Mesothelial cell of epicardium (in vitro differentiated cells): ENCODE data around the gene PCDHA7. TPM values are rescaled to one million over a fixed set of nuclear protein-coding genes. Genes with fewer than 3 reads are reported as not detected.
"Not testable (repeated sequence)": the region's sequence is repeated elsewhere in the genome, so short reads cannot be mapped to it uniquely, and the experiment has no call there.

ENCODE experiments used
- DNase-seq, 2 experiments: peaks; one replicate each; pipeline ENCODE4 v3.0.0; 2021; ENCODE audit warnings: low spot score in 2 of 2; ENCODE audit not compliant: unreplicated experiment in 2 of 2
- H3K27ac Mint-ChIP-seq: 2 replicates; pipeline ENCODE4 v1.8.0; 2021; ENCODE audit warnings: mixed read lengths
- H3K27me3 Mint-ChIP-seq: 2 replicates; pipeline ENCODE4 v1.8.0; 2021; ENCODE audit warnings: low read depth, mixed read lengths
- H3K36me3 Mint-ChIP-seq: 2 replicates; pipeline ENCODE4 v1.8.0; 2021; ENCODE audit warnings: mixed read lengths
- H3K4me1 Mint-ChIP-seq: 2 replicates; pipeline ENCODE4 v1.8.0; 2021; ENCODE audit warnings: mixed read lengths
- H3K4me3 Mint-ChIP-seq: 2 replicates; pipeline ENCODE4 v1.8.0; 2021; ENCODE audit warnings: mild to moderate bottlenecking, moderate library complexity, mixed read lengths
- H3K9me3 Mint-ChIP-seq: 2 replicates; pipeline ENCODE4 v1.8.0; 2021; ENCODE audit warnings: mixed read lengths
- total RNA-seq: library from RNA; stranded (reverse); gene quantifications from 3 replicates; pipeline ENCODE4 v1.2.1, GENCODE V29; 2021
- TF ChIP-seq, protein P1 (sequence below): fragments of 200-600 bp; sonication (generic); IDR thresholded peaks from one replicate; pipeline ENCODE4 v1.5.0; 2021; ENCODE audit warnings: antibody characterized with exemption; ENCODE audit not compliant: unreplicated experiment

The PCDHA7 gene
- total RNA-seq, 1 donor from 2014 or later = 5.5 TPM

DNA sequence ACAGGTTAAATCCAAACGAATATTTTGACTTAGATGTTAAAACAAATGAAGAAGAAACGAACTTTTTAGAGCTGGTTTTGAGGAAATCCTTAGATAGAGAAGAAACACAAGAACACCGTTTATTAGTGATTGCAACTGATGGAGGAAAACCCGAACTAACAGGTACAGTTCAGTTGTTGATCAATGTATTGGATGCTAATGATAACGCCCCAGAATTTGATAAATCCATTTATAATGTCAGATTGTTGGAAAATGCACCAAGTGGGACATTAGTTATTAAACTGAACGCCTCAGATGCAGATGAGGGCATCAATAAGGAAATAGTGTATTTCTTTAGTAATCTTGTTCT lies 11.8 kb upstream of the PCDHA7 start:
- Mint-ChIP-seq H3K27ac (no peak overlapping the region), H3K9me3 (peaks cover 25% of the 10 kb centered on the region), H3K27me3 (no peaks in the 10 kb centered on the region), H3K4me1 (no peaks in the 10 kb centered on the region), H3K4me3 (no peak overlapping the region), H3K36me3 (peaks cover 34% of the 10 kb centered on the region)
- TF ChIP-seq, protein P1, sequence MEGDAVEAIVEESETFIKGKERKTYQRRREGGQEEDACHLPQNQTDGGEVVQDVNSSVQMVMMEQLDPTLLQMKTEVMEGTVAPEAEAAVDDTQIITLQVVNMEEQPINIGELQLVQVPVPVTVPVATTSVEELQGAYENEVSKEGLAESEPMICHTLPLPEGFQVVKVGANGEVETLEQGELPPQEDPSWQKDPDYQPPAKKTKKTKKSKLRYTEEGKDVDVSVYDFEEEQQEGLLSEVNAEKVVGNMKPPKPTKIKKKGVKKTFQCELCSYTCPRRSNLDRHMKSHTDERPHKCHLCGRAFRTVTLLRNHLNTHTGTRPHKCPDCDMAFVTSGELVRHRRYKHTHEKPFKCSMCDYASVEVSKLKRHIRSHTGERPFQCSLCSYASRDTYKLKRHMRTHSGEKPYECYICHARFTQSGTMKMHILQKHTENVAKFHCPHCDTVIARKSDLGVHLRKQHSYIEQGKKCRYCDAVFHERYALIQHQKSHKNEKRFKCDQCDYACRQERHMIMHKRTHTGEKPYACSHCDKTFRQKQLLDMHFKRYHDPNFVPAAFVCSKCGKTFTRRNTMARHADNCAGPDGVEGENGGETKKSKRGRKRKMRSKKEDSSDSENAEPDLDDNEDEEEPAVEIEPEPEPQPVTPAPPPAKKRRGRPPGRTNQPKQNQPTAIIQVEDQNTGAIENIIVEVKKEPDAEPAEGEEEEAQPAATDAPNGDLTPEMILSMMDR = no peak
- DNase-seq = no peak

DNA sequence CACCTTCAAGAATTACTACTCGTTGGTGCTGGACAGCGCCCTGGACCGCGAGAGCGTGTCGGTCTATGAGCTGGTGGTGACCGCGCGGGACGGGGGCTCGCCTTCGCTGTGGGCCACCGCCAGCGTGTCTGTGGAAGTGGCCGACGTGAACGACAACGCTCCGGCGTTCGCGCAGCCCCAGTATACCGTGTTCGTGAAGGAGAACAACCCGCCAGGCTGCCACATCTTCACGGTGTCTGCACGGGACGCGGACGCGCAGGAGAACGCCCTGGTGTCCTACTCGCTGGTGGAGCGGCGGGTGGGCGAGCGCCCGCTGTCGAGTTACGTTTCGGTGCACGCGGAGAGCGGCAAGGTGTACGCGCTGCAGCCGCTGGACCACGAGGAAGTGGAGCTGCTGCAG lies 11.1 kb upstream of the PCDHA7 start:
- not testable (repeated sequence) for H3K4me3 Mint-ChIP-seq, H3K27ac Mint-ChIP-seq, DNase-seq, H3K27me3 Mint-ChIP-seq, H3K4me1 Mint-ChIP-seq
- H3K36me3 Mint-ChIP-seq = peaks cover 35% of the 10 kb centered on the region
- peaks cover 18% of the 10 kb centered on the region for H3K9me3 Mint-ChIP-seq

DNA sequence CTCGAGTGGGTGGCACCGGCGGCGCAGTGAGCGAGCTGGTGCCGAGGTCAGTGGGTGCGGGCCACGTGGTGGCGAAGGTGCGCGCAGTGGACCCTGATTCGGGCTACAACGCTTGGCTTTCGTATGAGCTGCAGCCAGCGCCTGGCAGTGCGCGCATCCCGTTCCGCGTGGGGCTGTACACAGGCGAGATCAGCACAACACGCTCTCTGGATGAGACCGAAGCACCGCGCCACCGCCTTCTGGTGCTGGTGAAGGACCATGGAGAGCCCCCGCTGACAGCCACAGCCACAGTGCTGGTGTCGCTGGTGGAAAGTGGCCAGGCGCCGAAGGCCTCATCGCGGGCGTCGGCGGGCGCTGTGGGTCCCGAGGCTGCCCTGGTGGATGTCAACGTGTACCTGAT lies 10.6 kb upstream of the PCDHA7 start:
- H3K4me1 Mint-ChIP-seq = peaks cover 2% of the 10 kb centered on the region
- TF ChIP-seq, protein P1 = no peak
- peaks cover 19% of the 10 kb centered on the region for H3K9me3 Mint-ChIP-seq
- no peak for DNase-seq
- H3K36me3 Mint-ChIP-seq = peaks cover 38% of the 10 kb centered on the region
- no peak overlapping the region for H3K4me3 Mint-ChIP-seq
- no peak overlapping the region for H3K27ac Mint-ChIP-seq
- H3K27me3 Mint-ChIP-seq = no peaks in the 10 kb centered on the region

GRCh38 chr5:140827704-140828361 lies 6.2 kb upstream of the PCDHA7 start, which contains the start of gene PCDHA6:
PCDHA6 (plus strand) TSS chr5:140827960; CDS start chr5:140828092, 132 bp downstream.
- Mint-ChIP-seq H3K4me3 (peak within 1 kb of the TSS; percentile 75), H3K9me3 (peaks cover 33% of the 10 kb centered on the region), H3K36me3 (peaks cover 57% of the 10 kb centered on the region), H3K27ac (peak within 1 kb of the TSS; percentile 84), H3K4me1 (peaks cover 2% of the 10 kb centered on the region), H3K27me3 (no peaks in the 10 kb centered on the region)
- TF ChIP-seq, protein P1 = peak; percentile 19
- DNase-seq = no peak

GRCh38 chr5:140828362-140828737 lies 5.7 kb upstream of the PCDHA7 start:
- Mint-ChIP-seq H3K27me3 (no peaks in the 10 kb centered on the region), H3K36me3 (peaks cover 59% of the 10 kb centered on the region), H3K27ac (peak overlapping the region; percentile 84), H3K4me1 (peaks cover 2% of the 10 kb centered on the region), H3K4me3 (peak overlapping the region; percentile 75), H3K9me3 (peaks cover 37% of the 10 kb centered on the region)
- TF ChIP-seq, protein P1 = peak; percentile 3
- no peak for DNase-seq

- not testable (repeated sequence) for H3K4me1 Mint-ChIP-seq, H3K27ac Mint-ChIP-seq, H3K27me3 Mint-ChIP-seq, DNase-seq, H3K4me3 Mint-ChIP-seq
- H3K36me3 Mint-ChIP-seq = peaks cover 65% of the 10 kb centered on the region
- peaks cover 46% of the 10 kb centered on the region for H3K9me3 Mint-ChIP-seq
Observed at GRCh38 chr5:140829511-140830501, 4.3 kb upstream of the PCDHA7 start.

- Mint-ChIP-seq H3K9me3 (peaks cover 38% of the 10 kb centered on the region), H3K36me3 (peaks cover 63% of the 10 kb centered on the region)
- H3K4me1 Mint-ChIP-seq, H3K4me3 Mint-ChIP-seq, DNase-seq, H3K27ac Mint-ChIP-seq, H3K27me3 Mint-ChIP-seq: not testable (repeated sequence)
Observed at GRCh38 chr5:140834439-140835008, 455 bp downstream of the PCDHA7 start.
